H1 (cell line): Measurements from ENCODE around the gene LRCH1. TPM values are rescaled to one million over a fixed set of nuclear protein-coding genes. Genes with fewer than 3 reads are reported as not detected.

Experiments
- ATF3 ChIP-seq: IDR thresholded peaks from 2 replicates; pipeline ENCODE4 v1.6.1; 2011; ENCODE audit warnings: low read depth, mild to moderate bottlenecking, low read length; ENCODE audit not compliant: insufficient read depth
- CEBPB ChIP-seq: IDR thresholded peaks from 2 replicates; pipeline ENCODE4 v1.6.1; 2012; ENCODE audit warnings: low read depth, low read length
- CHD1 ChIP-seq: IDR thresholded peaks from 2 replicates; pipeline ENCODE4 v1.6.1; 2012; ENCODE audit warnings: low read depth, low read length, improper control_type of control experiment
- HDAC6 ChIP-seq: IDR thresholded peaks from one replicate; pipeline ENCODE4 v1.7.1; 2012; ENCODE audit warnings: low read depth, mild to moderate bottlenecking, inconsistent platforms, low read length, moderate library complexity
- RXRA ChIP-seq: IDR thresholded peaks from 2 replicates; pipeline ENCODE4 v1.6.1; 2011; ENCODE audit warnings: low read depth, mild to moderate bottlenecking, low read length, moderate library complexity; ENCODE audit not compliant: insufficient read depth
- TAF1 ChIP-seq: IDR thresholded peaks from 2 replicates; pipeline ENCODE4 v1.6.1; 2011; ENCODE audit warnings: mild to moderate bottlenecking, low read depth, low read length
- polyA plus RNA-seq, 7 experiments: library from polyadenylated mRNA; depleted of rRNA in 3 of 7; stranded (reverse) in 5 of 7; unstranded in 2 of 7; fragments of >200 nt in 5 of 7; fragments of 200-250 nt in 2 of 7; gene quantifications; 1 replicate in 5 of 7; 2 replicates in 1 of 7; 4 replicates in 1 of 7; pipeline versions ENCODE4 v1.2.1 to v1.2.3, GENCODE V29; 2011 to 2013; ENCODE audit warnings: missing spikeins in 2 of 7, mixed read lengths in 2 of 7
- total RNA-seq: library from RNA; stranded (reverse); fragmentation: NEBNext Ultra II Directional; extraction: Animal tissue kit (Norgen Biotek cat#: 25700); gene quantifications from 2 replicates; pipeline ENCODE4 v1.2.1, GENCODE V29; 2021

Gene LRCH1
- total and polyA plus RNA-seq, 2 of the 8 experiments (the other 6 are each of a cell fraction or from before 2014, with no cell fraction given): 3.0 to 10.1 TPM

GRCh38 chr13:46796515-46797474, 243.8 kb downstream of the LRCH1 start, which contains the start of gene ESD (continued):
- no peak for TF ChIP-seq CEBPB
- TF ChIP-seq TAF1: peak; percentile 78
- TF ChIP-seq HDAC6: no peak
- no peak for TF ChIP-seq RXRA
- TF ChIP-seq CHD1: no peak
- peak; percentile 35; the same call in 1 of the 2 replicates for TF ChIP-seq ATF3
- TF ChIP-seq, all 59 proteins: peak for 20
